Calu3 (cell line): ENCODE results near the gene CFAP61. TPM values are rescaled to one million over a fixed set of nuclear protein-coding genes. Genes with fewer than 3 reads are reported as not detected.

Experiments
- BruUV-seq: library from RNA; stranded (reverse); fragments of 400-500 nt; replicated peaks from 2 replicates; lab custom pipeline; 2021; lab: Mats Ljungman, UMichigan
- CTCF ChIA-PET: fragments of 300-600 bp; sonication (Branson Sonifier 250); formaldehyde crosslinking; loops from one replicate; lab custom pipeline; 2022; ENCODE audit warnings: antibody characterized with exemption; lab: Charles Lee
- DNase-seq: peaks from one replicate; pipeline ENCODE4 v3.0.0; 2022
- H3K27ac Mint-ChIP-seq: one replicate; pipeline ENCODE4 v1.8.0; 2022; ENCODE audit warnings: mixed read lengths; ENCODE audit not compliant: unreplicated experiment
- H3K27me3 Mint-ChIP-seq: one replicate; pipeline ENCODE4 v1.8.0; 2022; ENCODE audit warnings: mixed read lengths; ENCODE audit not compliant: unreplicated experiment
- H3K36me3 Mint-ChIP-seq: one replicate; pipeline ENCODE4 v1.8.0; 2022; ENCODE audit warnings: mild to moderate bottlenecking, moderate library complexity, mixed read lengths; ENCODE audit not compliant: insufficient read depth, unreplicated experiment
- H3K4me1 Mint-ChIP-seq: one replicate; pipeline ENCODE4 v1.8.0; 2022; ENCODE audit warnings: mild to moderate bottlenecking, low read depth, mixed read lengths; ENCODE audit not compliant: unreplicated experiment
- H3K4me3 Mint-ChIP-seq: one replicate; pipeline ENCODE4 v1.8.0; 2022; ENCODE audit warnings: mild to moderate bottlenecking, low read depth, moderate library complexity, mixed read lengths; ENCODE audit not compliant: unreplicated experiment
- H3K9me3 Mint-ChIP-seq: one replicate; pipeline ENCODE4 v1.8.0; 2022; ENCODE audit warnings: low read depth, mixed read lengths; ENCODE audit not compliant: unreplicated experiment
- intact Hi-C: fragments of 100-400 bp; cut with micrococcal nuclease; formaldehyde crosslinking; loops from one replicate; pipeline ENCODE4 v1.10.0; 2022; ENCODE audit not compliant: unreplicated experiment
- total RNA-seq: library from RNA; stranded (reverse); gene quantifications from 2 replicates; pipeline ENCODE4 v1.2.3, GENCODE V29; 2022
- TF ChIP-seq, protein P1 (sequence below): fragments of 200-600 bp; IDR thresholded peaks from one replicate; pipeline ENCODE4 v1.8.0; 2022; ENCODE audit warnings: antibody characterized with exemption; ENCODE audit not compliant: unreplicated experiment

Gene CFAP61
- total RNA-seq, 1 experiment from 2014 or later = not detected

GRCh38 chr20:20205862-20206236, 153.5 kb downstream of the CFAP61 start:
- H3K27ac Mint-ChIP-seq = no peak overlapping the region
- no peaks in the 10 kb centered on the region for H3K4me1 Mint-ChIP-seq
- CTCF ChIA-PET = no interaction called here
- intact Hi-C loops = no loop called here
- peaks cover 20% of the 10 kb centered on the region for H3K27me3 Mint-ChIP-seq
- no peaks in the 10 kb centered on the region for H3K9me3 Mint-ChIP-seq
- BruUV-seq = no TSS peak
- TF ChIP-seq, protein P1, sequence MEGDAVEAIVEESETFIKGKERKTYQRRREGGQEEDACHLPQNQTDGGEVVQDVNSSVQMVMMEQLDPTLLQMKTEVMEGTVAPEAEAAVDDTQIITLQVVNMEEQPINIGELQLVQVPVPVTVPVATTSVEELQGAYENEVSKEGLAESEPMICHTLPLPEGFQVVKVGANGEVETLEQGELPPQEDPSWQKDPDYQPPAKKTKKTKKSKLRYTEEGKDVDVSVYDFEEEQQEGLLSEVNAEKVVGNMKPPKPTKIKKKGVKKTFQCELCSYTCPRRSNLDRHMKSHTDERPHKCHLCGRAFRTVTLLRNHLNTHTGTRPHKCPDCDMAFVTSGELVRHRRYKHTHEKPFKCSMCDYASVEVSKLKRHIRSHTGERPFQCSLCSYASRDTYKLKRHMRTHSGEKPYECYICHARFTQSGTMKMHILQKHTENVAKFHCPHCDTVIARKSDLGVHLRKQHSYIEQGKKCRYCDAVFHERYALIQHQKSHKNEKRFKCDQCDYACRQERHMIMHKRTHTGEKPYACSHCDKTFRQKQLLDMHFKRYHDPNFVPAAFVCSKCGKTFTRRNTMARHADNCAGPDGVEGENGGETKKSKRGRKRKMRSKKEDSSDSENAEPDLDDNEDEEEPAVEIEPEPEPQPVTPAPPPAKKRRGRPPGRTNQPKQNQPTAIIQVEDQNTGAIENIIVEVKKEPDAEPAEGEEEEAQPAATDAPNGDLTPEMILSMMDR = no peak
- DNase-seq = no peak
- H3K36me3 Mint-ChIP-seq = no peaks in the 10 kb centered on the region
- no peak overlapping the region for H3K4me3 Mint-ChIP-seq

- Mint-ChIP-seq H3K27ac (no peak overlapping the region), H3K4me1 (no peaks in the 10 kb centered on the region), H3K27me3 (peaks cover 20% of the 10 kb centered on the region), H3K9me3 (no peaks in the 10 kb centered on the region), H3K36me3 (no peaks in the 10 kb centered on the region), H3K4me3 (no peak overlapping the region)
- DNase-seq = no peak
- CTCF ChIA-PET = no interaction called here
- TF ChIP-seq, protein P1 = no peak
- intact Hi-C loops = no loop called here
- no TSS peak for BruUV-seq
These were observed 154.5 kb downstream of the CFAP61 start for GRCh38 chr20:20206788-20207187.

DNA sequence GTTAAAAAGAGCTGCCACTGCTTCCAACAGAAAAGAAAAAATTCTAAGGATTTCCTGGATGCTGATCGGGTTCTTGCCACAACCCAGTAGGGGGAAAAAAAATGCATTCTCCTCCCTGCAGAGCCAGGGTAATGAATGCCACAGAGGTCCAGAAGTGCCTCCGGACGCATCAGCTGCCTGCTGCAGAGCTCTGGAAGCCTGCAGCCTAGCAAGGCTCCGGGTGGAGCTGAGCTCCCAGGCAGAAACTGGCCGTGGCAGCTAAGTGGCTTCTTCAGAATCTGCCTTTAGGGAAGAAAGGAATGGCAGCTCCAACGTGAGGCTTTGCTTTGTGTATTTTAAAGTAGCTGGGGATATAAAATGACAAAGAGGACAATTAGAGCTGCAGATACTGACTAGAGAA, 155.0 kb downstream of the CFAP61 start:
- Mint-ChIP-seq H3K4me3 (no peak overlapping the region), H3K4me1 (no peaks in the 10 kb centered on the region), H3K27ac (no peak overlapping the region), H3K36me3 (no peaks in the 10 kb centered on the region), H3K9me3 (no peaks in the 10 kb centered on the region), H3K27me3 (peaks cover 20% of the 10 kb centered on the region)
- intact Hi-C loops = no loop called here
- TF ChIP-seq, protein P1 = no peak
- BruUV-seq = no TSS peak
- CTCF ChIA-PET = no interaction called here
- DNase-seq = no peak

DNA sequence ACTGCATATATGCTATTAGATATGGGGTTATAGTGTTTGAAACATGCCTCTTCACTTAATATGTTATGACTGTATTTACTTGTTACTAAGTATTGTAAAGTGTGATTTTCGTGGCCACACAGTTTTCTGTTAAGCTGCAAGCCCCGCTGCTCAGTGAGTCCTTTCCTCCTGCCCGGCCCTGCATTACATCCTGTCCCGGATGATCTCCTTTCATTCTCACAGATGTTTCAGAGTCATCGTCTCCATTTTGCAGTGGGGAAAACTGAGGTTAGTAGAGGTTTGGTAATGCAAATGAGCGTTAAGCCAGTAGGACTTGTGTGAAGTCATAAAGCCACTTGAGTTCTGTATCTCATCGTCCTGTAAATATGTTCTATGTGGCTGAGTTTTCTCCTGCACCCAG, 155.5 kb downstream of the CFAP61 start:
- no peak overlapping the region for H3K4me3 Mint-ChIP-seq
- no peak overlapping the region for H3K27ac Mint-ChIP-seq
- no TSS peak for BruUV-seq
- H3K9me3 Mint-ChIP-seq = no peaks in the 10 kb centered on the region
- intact Hi-C loops = no loop called here
- no peak for DNase-seq
- TF ChIP-seq, protein P1 = no peak
- H3K36me3 Mint-ChIP-seq = no peaks in the 10 kb centered on the region
- CTCF ChIA-PET = no interaction called here
- H3K4me1 Mint-ChIP-seq = no peaks in the 10 kb centered on the region
- H3K27me3 Mint-ChIP-seq = peaks cover 20% of the 10 kb centered on the region
